ENCODE results near the gene ARID1A. TPM values are rescaled to one million over a fixed set of nuclear protein-coding genes. Genes with fewer than 3 reads are reported as not detected.

ARID1A gene
- total RNA-seq, 1 experiment from 2014 or later: 56.9 TPM

GRCh38 chr1:26727476-26727875 lies 31.7 kb downstream of the ARID1A start:
- H3K27ac Mint-ChIP-seq (ENCODE audit: low read depth, unreplicated experiment): no peak overlapping the region
- no peak for DNase-seq (ENCODE audit: unreplicated experiment)
- no peak overlapping the region for H3K4me3 Mint-ChIP-seq (ENCODE audit: unreplicated experiment)
- no peak for TF ChIP-seq CTCF (IDR thresholded peaks at IDR 0.05; ENCODE audit: unreplicated experiment)
- POLR2A ChIA-PET: interaction anchor here (0.7 to 1.4 kb wide), 6 partner anchors 15 to 1371 kb away, joined by 3 to 9 read pairs (median 3); no protein-coding TSS in a partner anchor
- peaks cover 49% of the 10 kb centered on the region for H3K4me1 Mint-ChIP-seq (ENCODE audit: insufficient read depth, unreplicated experiment)
- intact Hi-C loops (cut with micrococcal nuclease): no loop called here
- no TSS peak for BruUV-seq (replicated peaks)
- H3K27me3 Mint-ChIP-seq (ENCODE audit: insufficient read depth, unreplicated experiment): no peaks in the 10 kb centered on the region
- CTCF ChIA-PET: interaction anchor here (1.1 kb wide), 1 partner anchor 49 kb away, joined by 3 read pairs; no protein-coding TSS in a partner anchor
- H3K9me3 Mint-ChIP-seq (ENCODE audit: unreplicated experiment): no peaks in the 10 kb centered on the region
- H3K36me3 Mint-ChIP-seq (ENCODE audit: insufficient read depth, unreplicated experiment): peaks cover 19% of the 10 kb centered on the region

DNA sequence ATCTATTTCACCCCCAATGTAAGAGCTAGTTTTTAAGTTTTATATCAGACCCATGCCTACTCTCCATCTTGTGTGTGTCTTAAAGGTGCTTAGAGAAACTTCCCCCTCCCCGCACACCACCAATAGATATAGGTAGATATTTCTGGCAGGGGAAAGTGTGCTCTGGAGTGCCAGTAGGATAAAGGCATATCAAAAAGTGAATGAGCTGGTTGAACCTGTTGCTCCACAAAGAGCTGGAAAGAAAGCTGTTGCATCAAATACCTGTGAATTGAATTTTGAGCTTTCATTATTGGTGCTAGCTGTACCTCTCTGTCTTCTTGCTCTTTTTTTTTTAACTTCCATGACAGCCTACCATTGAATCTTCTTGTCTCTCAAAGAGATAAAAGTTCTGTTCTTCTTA lies 32.8 kb downstream of the ARID1A start:
- Mint-ChIP-seq H3K9me3 (ENCODE audit: unreplicated experiment) (no peaks in the 10 kb centered on the region), H3K4me3 (ENCODE audit: unreplicated experiment) (no peak overlapping the region), H3K27me3 (ENCODE audit: insufficient read depth, unreplicated experiment) (no peaks in the 10 kb centered on the region), H3K36me3 (ENCODE audit: insufficient read depth, unreplicated experiment) (peaks cover 30% of the 10 kb centered on the region), H3K4me1 (ENCODE audit: insufficient read depth, unreplicated experiment) (peaks cover 38% of the 10 kb centered on the region), H3K27ac (ENCODE audit: low read depth, unreplicated experiment) (no peak overlapping the region)
- no TSS peak for BruUV-seq (replicated peaks)
- no peak for TF ChIP-seq CTCF (IDR thresholded peaks at IDR 0.05; ENCODE audit: unreplicated experiment)
- ChIA-PET POLR2A (interaction anchor here (0.6 to 1.9 kb wide), 7 partner anchors 10 to 146 kb away, joined by 3 to 9 read pairs (median 4); no protein-coding TSS in a partner anchor), CTCF (interaction anchor here (1.0 to 1.2 kb wide), 4 partner anchors 12 to 126 kb away, joined by 3 to 4 read pairs (median 4); no protein-coding TSS in a partner anchor)
- no peak for DNase-seq (ENCODE audit: unreplicated experiment)
- intact Hi-C loops (cut with micrococcal nuclease): no loop called here

GRCh38 chr1:26729633-26730032 lies 33.8 kb downstream of the ARID1A start:
- CTCF ChIA-PET: interaction anchor here (0.6 to 1.4 kb wide), 2 partner anchors 52 to 56 kb away, joined by 3 to 6 read pairs; no protein-coding TSS in a partner anchor
- peaks cover 38% of the 10 kb centered on the region for H3K4me1 Mint-ChIP-seq (ENCODE audit: insufficient read depth, unreplicated experiment)
- peaks cover 40% of the 10 kb centered on the region for H3K36me3 Mint-ChIP-seq (ENCODE audit: insufficient read depth, unreplicated experiment)
- POLR2A ChIA-PET: interaction anchor here (1.1 to 1.9 kb wide), 4 partner anchors 12 to 59 kb away, joined by 4 to 6 read pairs (median 4); no protein-coding TSS in a partner anchor
- H3K4me3 Mint-ChIP-seq (ENCODE audit: unreplicated experiment): no peak overlapping the region
- no peak for DNase-seq (ENCODE audit: unreplicated experiment)
- no TSS peak for BruUV-seq (replicated peaks)
- H3K27me3 Mint-ChIP-seq (ENCODE audit: insufficient read depth, unreplicated experiment): no peaks in the 10 kb centered on the region
- H3K27ac Mint-ChIP-seq (ENCODE audit: low read depth, unreplicated experiment): no peak overlapping the region
- H3K9me3 Mint-ChIP-seq (ENCODE audit: unreplicated experiment): no peaks in the 10 kb centered on the region
- no peak for TF ChIP-seq CTCF (IDR thresholded peaks at IDR 0.05; ENCODE audit: unreplicated experiment)
- intact Hi-C loops (cut with micrococcal nuclease): no loop called here

- no peak for DNase-seq (ENCODE audit: unreplicated experiment)
- Mint-ChIP-seq H3K27ac (ENCODE audit: low read depth, unreplicated experiment) (no peak overlapping the region), H3K27me3 (ENCODE audit: insufficient read depth, unreplicated experiment) (no peaks in the 10 kb centered on the region), H3K36me3 (ENCODE audit: insufficient read depth, unreplicated experiment) (peaks cover 48% of the 10 kb centered on the region), H3K4me1 (ENCODE audit: insufficient read depth, unreplicated experiment) (peaks cover 42% of the 10 kb centered on the region), H3K4me3 (ENCODE audit: unreplicated experiment) (no peak overlapping the region), H3K9me3 (ENCODE audit: unreplicated experiment) (no peaks in the 10 kb centered on the region)
- TF ChIP-seq CTCF (IDR thresholded peaks at IDR 0.05; ENCODE audit: unreplicated experiment): no peak
- no TSS peak for BruUV-seq (replicated peaks)
- intact Hi-C loops (cut with micrococcal nuclease): no loop called here
- POLR2A ChIA-PET: interaction anchor here (1.2 to 1.4 kb wide), 2 partner anchors 13 to 32 kb away, joined by 4 read pairs; no protein-coding TSS in a partner anchor
- CTCF ChIA-PET: interaction anchor here (0.7 to 1.4 kb wide), 2 partner anchors 35 to 53 kb away, joined by 3 to 6 read pairs; no protein-coding TSS in a partner anchor
These were observed 34.9 kb downstream of the ARID1A start for GRCh38 chr1:26730695-26731094.
